Hepatic stellate cell (primary cell): ENCODE data around the gene ANO4.

Source experiments
- DNase-seq: peaks from one replicate; pipeline ENCODE4 v3.0.0; 2011; ENCODE audit warnings: low spot score

Gene ANO4

DNA sequence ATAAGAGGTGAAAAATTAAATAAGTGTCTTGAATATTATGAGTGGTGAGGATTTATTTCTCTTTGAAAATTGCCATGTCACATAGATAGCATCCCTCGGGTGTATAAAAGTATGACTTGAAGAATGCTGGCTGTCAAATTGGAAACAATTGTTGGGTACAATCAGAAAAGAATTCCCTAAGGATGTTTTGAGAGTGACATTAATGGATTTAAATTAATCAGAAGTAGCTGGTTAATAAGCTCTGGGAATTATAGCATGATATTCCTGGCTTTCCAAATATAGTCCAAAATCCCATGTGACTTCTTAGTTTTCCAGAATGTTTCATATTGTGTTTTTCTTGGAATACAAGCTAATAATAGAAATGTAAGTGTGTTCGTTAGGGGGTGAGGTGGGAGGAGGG, 196.5 kb downstream of the ANO4 start:
- no peak for DNase-seq

GRCh38 chr12:100992194-100992593, 197.6 kb downstream of the ANO4 start:
- DNase-seq, result no peak

GRCh38 chr12:100993916-100994450, 199.4 kb downstream of the ANO4 start:
- DNase-seq, result no peak

DNA sequence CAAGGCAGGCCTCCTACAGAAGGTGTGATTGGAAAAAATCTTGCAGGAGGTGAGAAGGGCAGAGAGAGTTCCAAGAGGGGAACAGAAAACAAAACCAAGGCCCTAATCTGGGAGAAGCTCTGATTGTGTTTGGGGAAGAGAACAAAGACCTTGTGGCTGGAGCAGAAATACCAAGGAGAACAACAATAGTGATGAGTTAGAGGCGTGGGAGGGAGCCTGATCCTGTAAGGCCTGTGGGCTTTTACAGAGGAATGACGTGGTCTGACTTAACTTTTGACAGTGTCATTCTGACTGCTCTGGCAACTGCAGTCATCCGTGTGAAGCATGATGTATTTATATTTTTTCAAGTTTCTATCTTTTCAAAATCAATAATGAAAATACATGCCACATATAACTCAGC, 200.6 kb downstream of the ANO4 start:
- DNase-seq, result no peak

DNA sequence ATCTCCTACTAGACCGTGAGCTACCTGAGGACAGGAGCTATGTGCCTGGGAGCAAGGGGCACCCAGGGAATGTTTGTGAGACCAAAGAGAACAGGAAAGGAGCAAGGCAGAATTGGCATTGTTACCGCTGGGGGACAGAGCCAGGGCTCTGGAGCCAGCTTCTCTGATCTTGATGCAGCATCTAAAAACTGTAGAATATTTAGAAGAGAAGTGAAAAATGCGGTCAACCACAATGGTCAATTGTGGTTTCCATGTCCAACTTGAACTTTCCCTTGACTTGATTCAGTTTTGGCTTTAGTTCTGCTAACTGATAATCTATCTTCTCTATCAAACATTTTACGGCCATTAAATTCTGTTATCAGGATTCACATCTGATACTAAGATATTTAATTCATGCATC, 201.2 kb downstream of the ANO4 start:
- DNase-seq, result no peak

DNA sequence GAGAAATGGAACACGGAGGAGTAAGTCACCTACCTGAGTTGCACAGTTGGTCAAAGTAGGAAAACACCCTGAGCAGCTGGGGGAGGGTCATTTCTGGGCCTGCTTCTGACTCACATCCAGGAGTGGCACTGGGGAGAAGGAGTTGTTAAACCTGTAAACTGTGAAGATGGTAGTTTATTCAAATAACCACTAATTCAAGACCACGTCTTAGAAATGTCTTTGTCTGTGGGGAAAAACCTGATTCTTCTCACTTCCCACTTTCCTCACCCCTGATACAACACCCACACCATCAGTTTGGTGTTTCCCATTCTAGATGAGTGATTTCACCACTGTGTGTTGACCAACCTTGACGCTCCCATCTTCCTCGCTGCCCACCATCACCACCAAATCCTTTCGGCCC, 207.1 kb downstream of the ANO4 start:
- no peak for DNase-seq

GRCh38 chr12:101002696-101003419, 208.3 kb downstream of the ANO4 start:
- no peak for DNase-seq

GRCh38 chr12:101004898-101005297, 210.3 kb downstream of the ANO4 start:
- DNase-seq, result no peak

DNA sequence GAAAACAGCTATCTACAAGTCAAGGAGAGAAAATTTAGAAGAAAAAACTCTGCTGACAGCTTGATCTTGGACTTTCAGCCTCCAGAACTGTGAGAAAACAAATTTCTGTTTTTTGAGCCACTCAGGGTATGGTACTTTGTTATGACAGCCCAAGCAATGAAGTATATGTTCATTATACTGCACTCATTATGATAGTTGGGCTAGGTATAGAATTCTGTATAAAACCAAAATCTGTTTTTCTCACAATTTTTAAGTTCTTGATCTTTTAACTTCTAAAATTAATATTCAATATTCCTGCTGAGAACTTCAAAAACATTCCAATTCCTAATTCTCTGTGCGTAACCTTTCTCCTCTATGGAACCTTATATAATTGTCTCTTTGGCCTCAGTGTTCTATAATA, 214.7 kb downstream of the ANO4 start:
- no peak for DNase-seq

- no peak for DNase-seq
Observed at GRCh38 chr12:101010896-101011295, 216.3 kb downstream of the ANO4 start.

DNA sequence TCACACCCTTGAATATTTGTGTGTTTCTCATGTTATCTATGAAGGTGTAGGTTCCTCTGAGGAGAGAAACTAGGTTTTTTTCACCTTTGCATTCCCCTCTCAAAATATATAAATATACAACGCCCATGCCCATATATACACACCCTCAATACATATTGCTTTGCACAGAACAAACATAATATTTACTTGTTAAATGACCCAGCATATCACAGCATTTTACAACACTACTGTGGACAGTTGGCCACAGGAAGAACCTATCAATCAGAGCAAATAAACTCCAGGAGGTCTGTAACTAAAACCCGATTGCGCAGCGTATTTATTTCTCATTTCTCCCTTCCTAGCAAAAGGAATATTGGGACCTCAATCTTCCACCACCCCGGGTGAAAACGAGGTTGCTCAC, 219.4 kb downstream of the ANO4 start:
- no peak for DNase-seq

- no peak for DNase-seq
Observed at GRCh38 chr12:101015044-101015443, 220.5 kb downstream of the ANO4 start.

DNA sequence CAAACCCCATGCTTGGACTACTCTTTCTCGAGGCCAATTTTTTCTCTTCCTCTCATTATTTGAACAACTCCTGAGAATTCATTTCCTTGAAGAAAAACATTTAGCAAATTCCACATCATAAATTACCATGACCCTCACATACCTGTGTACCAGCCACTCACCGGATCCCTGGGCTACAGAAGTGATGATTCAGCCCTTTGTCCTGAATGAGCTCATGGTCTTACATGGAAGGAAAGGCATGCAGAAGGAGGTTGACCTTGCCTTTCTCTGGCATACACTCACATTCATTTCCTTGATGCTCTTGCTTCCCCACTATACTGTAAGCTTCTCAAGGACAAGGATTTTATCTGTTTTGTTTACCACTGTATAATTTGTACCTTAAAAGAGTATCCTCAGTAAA, 224.0 kb downstream of the ANO4 start:
- no peak for DNase-seq

- DNase-seq, result no peak
Observed at GRCh38 chr12:101019201-101019600, 224.6 kb downstream of the ANO4 start.

GRCh38 chr12:101019667-101020066, 225.1 kb downstream of the ANO4 start:
- DNase-seq, result no peak

DNA sequence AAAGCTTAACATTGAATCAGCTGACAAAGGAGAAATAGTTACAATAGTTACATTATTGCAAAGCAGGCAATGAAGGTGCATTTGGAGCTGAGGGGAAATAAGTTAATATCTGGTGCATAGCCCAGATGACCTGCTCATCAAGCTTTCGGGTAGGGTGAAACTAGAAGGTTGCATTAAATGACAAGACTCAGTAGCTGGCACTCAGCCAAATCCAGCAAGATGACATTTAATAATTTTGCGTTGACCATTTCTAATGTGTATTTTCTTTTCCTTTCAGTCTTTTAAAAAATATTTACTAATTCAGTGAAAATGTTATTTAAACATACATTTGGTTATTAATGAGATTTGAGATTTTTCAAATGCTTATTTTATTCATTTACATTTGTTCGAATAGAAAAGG, 226.9 kb downstream of the ANO4 start:
- no peak for DNase-seq

DNA sequence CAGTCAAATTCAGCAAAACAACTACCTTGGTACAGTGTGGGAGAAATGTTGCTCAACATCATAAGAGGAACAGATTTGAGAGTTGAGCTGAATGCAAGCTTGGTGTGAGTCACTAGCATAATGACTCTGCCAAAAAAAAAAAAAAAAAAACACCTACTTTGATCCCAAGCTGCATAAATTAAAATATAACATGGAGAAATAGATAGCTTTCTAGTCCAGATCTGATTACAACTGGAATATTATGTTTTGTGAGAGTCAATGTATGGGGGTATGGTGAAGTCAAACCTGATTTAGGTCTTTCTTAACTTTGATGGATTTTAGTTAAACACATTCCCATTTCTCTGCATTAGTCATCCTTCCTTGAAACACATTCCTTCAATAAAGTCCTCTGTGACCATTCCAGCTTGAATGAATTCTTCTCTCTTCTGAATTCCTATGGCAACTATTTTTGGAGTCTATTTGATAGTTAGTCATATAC, 227.4 kb downstream of the ANO4 start:
- no peak for DNase-seq

DNA sequence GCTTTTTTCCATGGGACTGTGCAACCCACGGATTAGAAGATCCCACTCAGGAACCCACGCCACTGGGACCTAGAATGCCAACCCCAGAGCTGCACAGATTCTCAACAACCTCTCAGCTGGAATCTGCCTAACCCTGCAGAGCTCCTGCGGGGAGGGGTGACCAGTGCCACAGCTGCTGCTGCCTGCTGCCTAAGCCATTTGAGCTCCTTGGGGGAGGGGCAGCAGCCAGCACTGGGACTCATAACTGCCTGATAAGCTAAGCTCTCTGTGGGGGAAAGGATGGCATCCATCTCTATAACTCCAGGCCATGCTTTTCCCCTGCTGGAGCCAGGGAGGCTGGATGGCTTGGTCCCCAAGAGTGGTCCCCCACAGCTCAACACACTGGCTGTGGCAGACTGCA, 232.6 kb downstream of the ANO4 start:
- DNase-seq, result no peak

- DNase-seq, result no peak
Observed at GRCh38 chr12:101027816-101028215, 233.2 kb downstream of the ANO4 start.

- DNase-seq, result no peak
Observed at GRCh38 chr12:101038289-101038871, 243.8 kb downstream of the ANO4 start.

GRCh38 chr12:101039848-101040531, 245.4 kb downstream of the ANO4 start:
- no peak for DNase-seq

DNA sequence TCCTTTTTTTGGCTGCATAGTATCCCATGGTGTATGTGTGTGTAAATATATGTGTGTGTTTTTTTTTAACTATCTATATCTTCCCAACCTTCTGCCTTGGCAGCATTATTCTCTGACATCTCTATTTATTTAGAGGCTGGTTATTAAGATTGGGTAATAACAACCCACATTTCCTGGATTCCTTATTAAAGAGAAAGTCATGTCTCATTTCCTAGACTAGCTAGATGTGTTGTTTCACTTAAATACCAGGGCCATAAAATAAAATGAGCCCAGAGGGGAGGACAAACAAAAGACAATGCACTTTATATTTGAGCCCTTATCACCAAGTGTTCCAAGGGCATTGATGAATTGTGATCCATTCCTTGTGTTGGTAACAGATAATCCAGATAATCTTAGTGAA, 246.4 kb downstream of the ANO4 start:
- DNase-seq, result no peak

DNA sequence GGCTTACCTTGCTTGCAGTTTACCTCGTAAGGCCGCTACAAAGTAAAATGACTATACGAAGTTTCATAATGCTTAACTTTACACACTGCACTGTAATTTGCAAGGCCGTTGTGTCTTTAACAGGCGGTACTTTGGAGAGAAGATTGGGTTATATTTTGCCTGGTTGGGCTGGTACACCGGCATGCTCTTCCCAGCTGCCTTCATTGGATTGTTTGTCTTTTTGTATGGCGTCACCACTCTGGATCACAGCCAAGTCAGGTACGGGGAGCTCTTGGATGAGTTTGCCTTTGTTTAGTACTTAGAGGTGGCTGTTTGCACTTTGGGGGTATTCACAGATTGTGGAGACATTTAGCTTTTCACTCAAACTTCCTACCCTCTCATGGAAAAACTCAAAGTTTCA, 247.6 kb downstream of the ANO4 start:
- no peak for DNase-seq
